HCT116 (cell line): ENCODE results near the gene CCL1. TPM values are rescaled to one million over a fixed set of nuclear protein-coding genes. Genes with fewer than 3 reads are reported as not detected.

ENCODE experiments used
- ATAC-seq: fragments of 200-7000 bp; cut with Tn5 transposase; 2 replicates; pipeline ENCODE4 v1.9.1; 2020; ENCODE audit warnings: mild to moderate bottlenecking, moderate library complexity
- BruUV-seq: library from RNA; stranded (reverse); fragments of 400-500 nt; replicated peaks from 2 replicates; lab custom pipeline; 2021; lab: Mats Ljungman, UMichigan
- CTCF ChIA-PET: fragments of 300-600 bp; sonication (Branson Sonifier 250); formaldehyde crosslinking; loops from one replicate; lab custom pipeline; 2021; ENCODE audit warnings: antibody characterized with exemption; lab: Charles Lee
- POLR2A ChIA-PET: fragments of 300-600, 350-600 bp; sonication (Branson Sonifier 250); formaldehyde crosslinking; loops from one replicate; lab custom pipeline; 2021; ENCODE audit warnings: antibody characterized with exemption; lab: Charles Lee
- RAD21 ChIA-PET, 2 experiments: fragments of 300-600 bp; sonication (Branson Sonifier 250); formaldehyde crosslinking; loops; one replicate each; lab custom pipeline; 2023; ENCODE audit warnings: low total read pairs in 2 of 2; ENCODE audit not compliant: uncharacterized antibody in 2 of 2, unreplicated experiment in 2 of 2, low non-redundant PET in 1 of 2; lab: Charles Lee
- DNase-seq: peaks from one replicate; pipeline ENCODE4 v3.0.0-alpha.2; 2010; ENCODE audit warnings: low read depth, low spot score
- H2AFZ ChIP-seq: fragments of 200-600 bp; shearing (Covaris generic), sonication (generic); 2 replicates; pipeline ENCODE4 v1.6.1; 2017; ENCODE audit warnings: low read depth, mixed run types, mixed read lengths, antibody characterized with exemption, low read length; ENCODE audit not compliant: poor library complexity, severe bottlenecking
- H3K27ac ChIP-seq: 2 replicates; pipeline ENCODE4 v1.5.1; 2012; ENCODE audit warnings: low read depth, low read length
- H3K27me3 ChIP-seq: fragments of 200-600 bp; sonication (generic); 2 replicates; pipeline ENCODE4 v1.6.1; 2016; ENCODE audit warnings: mixed run types, low read length, mixed read lengths; ENCODE audit not compliant: insufficient read depth
- H3K36me3 ChIP-seq, 2 experiments: fragments of 200-500 bp in 1 of 2; fragments of 200-600 bp in 1 of 2; sonication (Bioruptor generic) in 1 of 2; sonication (generic) in 1 of 2; 2 replicates each; pipeline versions ENCODE4 v1.5.1 to v1.6.1; 2014 to 2016; ENCODE audit warnings: low read length in 2 of 2, inconsistent platforms in 1 of 2, mixed read lengths in 1 of 2, mixed run types in 1 of 2; ENCODE audit not compliant: insufficient read depth in 2 of 2, control insufficient read depth in 1 of 2
- H3K4me1 ChIP-seq, 2 experiments: fragments of 200-600 bp in 1 of 2; sonication (generic) in 1 of 2; 2 replicates each; pipeline versions ENCODE4 v1.5.1 to v1.6.1; 2012 to 2017; ENCODE audit warnings: low read length in 2 of 2, inconsistent platforms in 1 of 2, mild to moderate bottlenecking in 1 of 2, mixed read lengths in 1 of 2, mixed run types in 1 of 2, moderate library complexity in 1 of 2; ENCODE audit not compliant: insufficient read depth in 2 of 2, control insufficient read depth in 1 of 2
- H3K4me2 ChIP-seq: fragments of 200-600 bp; sonication (generic); 2 replicates; pipeline ENCODE4 v1.6.1; 2017; ENCODE audit warnings: mixed run types, low read length, mixed read lengths
- H3K4me3 ChIP-seq, 2 experiments: fragments of 200-600 bp in 1 of 2; sonication (generic) in 1 of 2; replicated peaks in 1 of 2; 2 replicates each; pipeline ENCODE4 v1.5.1; 2011 to 2016; ENCODE audit warnings: low read length in 2 of 2, control low read depth in 1 of 2, low read depth in 1 of 2, mild to moderate bottlenecking in 1 of 2, mixed read lengths in 1 of 2, mixed run types in 1 of 2
- H3K79me2 ChIP-seq: fragments of 200-600 bp; sonication (generic); 2 replicates; pipeline ENCODE4 v1.6.1; 2017; ENCODE audit warnings: mild to moderate bottlenecking, mixed run types, low read length, moderate library complexity, mixed read lengths; ENCODE audit not compliant: insufficient read depth
- H3K9ac ChIP-seq: fragments of 200-600 bp; sonication (generic); 2 replicates; pipeline ENCODE4 v1.6.1; 2016; ENCODE audit warnings: low read length, mixed read lengths
- H3K9me2 ChIP-seq: fragments of 200-600 bp; sonication (generic), shearing (Covaris generic); 2 replicates; pipeline ENCODE4 v1.6.1; 2017; ENCODE audit warnings: mixed run types, mild to moderate bottlenecking, moderate library complexity; ENCODE audit not compliant: insufficient read depth
- H3K9me3 ChIP-seq, 2 experiments: fragments of 200-500 bp in 1 of 2; fragments of 200-600 bp in 1 of 2; sonication (Bioruptor generic) in 1 of 2; sonication (generic) in 1 of 2; 2 replicates each; pipeline ENCODE4 v1.6.1; 2014 to 2017; ENCODE audit warnings: low read length in 2 of 2, mixed read lengths in 2 of 2, inconsistent platforms in 1 of 2, low read depth in 1 of 2, mild to moderate bottlenecking in 1 of 2, mixed run types in 1 of 2, moderate library complexity in 1 of 2; ENCODE audit not compliant: control insufficient read depth in 1 of 2, insufficient read depth in 1 of 2
- H4K20me1 ChIP-seq: fragments of 200-600 bp; sonication (generic), shearing (Covaris generic); 2 replicates; pipeline ENCODE4 v1.6.1; 2017; ENCODE audit warnings: mixed run types, mild to moderate bottlenecking, moderate library complexity; ENCODE audit not compliant: insufficient read depth
- EZH2phosphoT487 ChIP-seq: fragments of 200-600 bp; IDR thresholded peaks from 2 replicates; pipeline ENCODE4 v1.6.1; 2018; ENCODE audit warnings: antibody characterized with exemption, borderline replicate concordance
- POLR2A ChIP-seq: IDR thresholded peaks from 2 replicates; pipeline ENCODE4 v1.7.0; 2011; ENCODE audit warnings: borderline replicate concordance; ENCODE audit not compliant: insufficient read depth, insufficient read length; ENCODE audit errors: extremely low read depth
- POLR2AphosphoS5 ChIP-seq: IDR thresholded peaks from 2 replicates; pipeline ENCODE4 v1.6.1; 2011; ENCODE audit warnings: mild to moderate bottlenecking, low read depth, low read length, moderate library complexity
- RAD21 ChIP-seq: IDR thresholded peaks from 2 replicates; pipeline ENCODE4 v1.6.1; 2012; ENCODE audit warnings: low read depth, mild to moderate bottlenecking
- SIN3A ChIP-seq: IDR thresholded peaks from 2 replicates; pipeline ENCODE4 v1.6.1; 2012; ENCODE audit warnings: low read depth
- SP1 ChIP-seq: IDR thresholded peaks from 2 replicates; pipeline ENCODE4 v1.6.1; 2012; ENCODE audit warnings: low read depth
- YY1 ChIP-seq: IDR thresholded peaks from 2 replicates; pipeline ENCODE4 v1.6.1; 2011; ENCODE audit warnings: low read length, low read depth, moderate library complexity, mild to moderate bottlenecking; ENCODE audit not compliant: insufficient replicate concordance; ENCODE audit errors: extremely low read depth
- ZFX ChIP-seq: fragments of 450-650 bp; IDR thresholded peaks from 2 replicates; pipeline ENCODE4 v1.6.1; 2017
- intact Hi-C: fragments of 100-400 bp; cut with micrococcal nuclease; formaldehyde crosslinking; loops from 2 replicates; pipeline ENCODE4 v1.10.0; 2022
- total RNA-seq: library from RNA; stranded (reverse); gene quantifications from one replicate; pipeline ENCODE4 v1.2.1, GENCODE V29; 2021; ENCODE audit not compliant: unreplicated experiment
- TF ChIP-seq, protein P1 (sequence below): IDR thresholded peaks from 2 replicates; pipeline ENCODE4 v1.6.1; 2012
- TF ChIP-seq, protein P2 (sequence below): IDR thresholded peaks from 2 replicates; pipeline ENCODE4 v1.6.1; 2012; ENCODE audit warnings: low read depth

CCL1 gene
- total RNA-seq, 1 experiment from 2014 or later, result not detected

DNA sequence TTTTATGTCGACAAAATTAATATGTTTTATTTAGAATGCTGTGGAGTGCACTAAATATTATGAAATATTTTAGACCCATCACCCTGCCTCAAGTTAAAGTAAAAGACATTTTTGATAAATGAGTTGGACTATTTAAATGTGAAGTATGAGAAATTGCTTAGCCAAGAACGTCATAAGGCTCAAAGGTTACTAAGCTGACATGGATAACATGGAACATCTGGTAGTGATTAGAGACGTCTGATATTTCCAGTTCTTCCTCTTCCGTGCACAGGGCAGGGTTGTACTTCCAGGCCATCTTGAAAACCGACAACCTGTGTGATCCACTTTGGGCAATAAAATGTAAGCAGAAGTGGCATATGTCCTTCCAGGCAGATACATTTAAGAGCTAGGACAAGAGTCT, 51.0 kb downstream of the CCL1 start:
- Histone ChIP-seq H3K27ac (no peak overlapping the region), H2AFZ (no peak overlapping the region), H3K4me1 (no peaks in the 10 kb centered on the region), H3K4me2 (no peak overlapping the region), H3K9me3 (no peaks in the 10 kb centered on the region), H3K79me2 (no peaks in the 10 kb centered on the region), H3K4me3 (no peak overlapping the region), H4K20me1 (no peaks in the 10 kb centered on the region), H3K27me3 (peaks cover 8% of the 10 kb centered on the region; the same call in 1 of the 2 replicates), H3K9ac (no peak overlapping the region), H3K9me2 (no peaks in the 10 kb centered on the region), H3K36me3 (no peaks in the 10 kb centered on the region)
- no peak for DNase-seq
- ChIA-PET POLR2A (no interaction called here), RAD21 (no interaction called here), CTCF (no interaction called here)
- TF ChIP-seq SIN3A, result no peak
- no peak for TF ChIP-seq EZH2phosphoT487
- no peak for TF ChIP-seq RAD21
- no peak for TF ChIP-seq POLR2AphosphoS5
- TF ChIP-seq YY1, result no peak
- TF ChIP-seq SP1, result no peak
- TF ChIP-seq POLR2A, result no peak
- TF ChIP-seq, protein P1, sequence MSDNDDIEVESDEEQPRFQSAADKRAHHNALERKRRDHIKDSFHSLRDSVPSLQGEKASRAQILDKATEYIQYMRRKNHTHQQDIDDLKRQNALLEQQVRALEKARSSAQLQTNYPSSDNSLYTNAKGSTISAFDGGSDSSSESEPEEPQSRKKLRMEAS, result no peak
- TF ChIP-seq, protein P2, sequence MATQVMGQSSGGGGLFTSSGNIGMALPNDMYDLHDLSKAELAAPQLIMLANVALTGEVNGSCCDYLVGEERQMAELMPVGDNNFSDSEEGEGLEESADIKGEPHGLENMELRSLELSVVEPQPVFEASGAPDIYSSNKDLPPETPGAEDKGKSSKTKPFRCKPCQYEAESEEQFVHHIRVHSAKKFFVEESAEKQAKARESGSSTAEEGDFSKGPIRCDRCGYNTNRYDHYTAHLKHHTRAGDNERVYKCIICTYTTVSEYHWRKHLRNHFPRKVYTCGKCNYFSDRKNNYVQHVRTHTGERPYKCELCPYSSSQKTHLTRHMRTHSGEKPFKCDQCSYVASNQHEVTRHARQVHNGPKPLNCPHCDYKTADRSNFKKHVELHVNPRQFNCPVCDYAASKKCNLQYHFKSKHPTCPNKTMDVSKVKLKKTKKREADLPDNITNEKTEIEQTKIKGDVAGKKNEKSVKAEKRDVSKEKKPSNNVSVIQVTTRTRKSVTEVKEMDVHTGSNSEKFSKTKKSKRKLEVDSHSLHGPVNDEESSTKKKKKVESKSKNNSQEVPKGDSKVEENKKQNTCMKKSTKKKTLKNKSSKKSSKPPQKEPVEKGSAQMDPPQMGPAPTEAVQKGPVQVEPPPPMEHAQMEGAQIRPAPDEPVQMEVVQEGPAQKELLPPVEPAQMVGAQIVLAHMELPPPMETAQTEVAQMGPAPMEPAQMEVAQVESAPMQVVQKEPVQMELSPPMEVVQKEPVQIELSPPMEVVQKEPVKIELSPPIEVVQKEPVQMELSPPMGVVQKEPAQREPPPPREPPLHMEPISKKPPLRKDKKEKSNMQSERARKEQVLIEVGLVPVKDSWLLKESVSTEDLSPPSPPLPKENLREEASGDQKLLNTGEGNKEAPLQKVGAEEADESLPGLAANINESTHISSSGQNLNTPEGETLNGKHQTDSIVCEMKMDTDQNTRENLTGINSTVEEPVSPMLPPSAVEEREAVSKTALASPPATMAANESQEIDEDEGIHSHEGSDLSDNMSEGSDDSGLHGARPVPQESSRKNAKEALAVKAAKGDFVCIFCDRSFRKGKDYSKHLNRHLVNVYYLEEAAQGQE, result no peak
- TF ChIP-seq ZFX, result no peak
- no peak for ATAC-seq
- intact Hi-C loops, result no loop called here
- no TSS peak for BruUV-seq
